Fibroblast of villous mesenchyme (primary cell): ENCODE results near the gene MAML2. TPM values are rescaled to one million over a fixed set of nuclear protein-coding genes. Genes with fewer than 3 reads are reported as not detected.

Experiments
- DNase-seq: peaks from one replicate; pipeline ENCODE4 v3.0.0-alpha.2; 2010; ENCODE audit warnings: low read depth
- H3K4me3 ChIP-seq: 2 replicates; pipeline ENCODE4 v1.5.1; 2011; ENCODE audit warnings: low read depth, mild to moderate bottlenecking, low read length
- CTCF ChIP-seq: IDR thresholded peaks from 2 replicates; pipeline ENCODE4 v1.5.1; 2012; ENCODE audit warnings: low read depth, mild to moderate bottlenecking, low read length; ENCODE audit not compliant: insufficient read depth
- total RNA-seq: library from RNA; depleted of rRNA; stranded (reverse); fragments of >200 nt; gene quantifications from 2 replicates; pipeline ENCODE4 v1.2.3, GENCODE V29; 2012

Gene MAML2
- total RNA-seq, 1 donor: 30.7 TPM

GRCh38 chr11:96260067-96260511, 82.9 kb downstream of the MAML2 start:
- H3K4me3 ChIP-seq: no peak overlapping the region
- TF ChIP-seq CTCF: no peak
- DNase-seq: no peak

GRCh38 chr11:96259134-96259830, 83.7 kb downstream of the MAML2 start:
- peak; percentile 69 for DNase-seq
- no peak overlapping the region for H3K4me3 ChIP-seq
- TF ChIP-seq CTCF: no peak

- no peak overlapping the region for H3K4me3 ChIP-seq
- DNase-seq: peak; percentile 77
- no peak for TF ChIP-seq CTCF
These were observed 84.7 kb downstream of the MAML2 start for GRCh38 chr11:96257972-96258934.

- H3K4me3 ChIP-seq: no peak overlapping the region
- TF ChIP-seq CTCF: no peak
- DNase-seq: peak; percentile 72
These were observed 86.0 kb downstream of the MAML2 start for GRCh38 chr11:96257036-96257435.

GRCh38 chr11:96256215-96257011, 86.6 kb downstream of the MAML2 start:
- TF ChIP-seq CTCF: no peak
- DNase-seq: peak; percentile 64
- H3K4me3 ChIP-seq: no peak overlapping the region

- no peak overlapping the region for H3K4me3 ChIP-seq
- no peak for TF ChIP-seq CTCF
- no peak for DNase-seq
These were observed 88.1 kb downstream of the MAML2 start for GRCh38 chr11:96254854-96255253.
